DND-41 (cell line): ENCODE measurements around the gene CD300A.

ENCODE experiments used
- CTCF ChIP-seq: IDR thresholded peaks from 2 replicates; pipeline ENCODE4 v1.5.1; 2012; ENCODE audit warnings: borderline replicate concordance, low read length, moderate library complexity, mild to moderate bottlenecking; ENCODE audit not compliant: poor library complexity, severe bottlenecking; ENCODE audit errors: extremely low read depth
- EZH2 ChIP-seq: IDR thresholded peaks from 3 replicates; pipeline ENCODE4 v1.6.1; 2012; ENCODE audit warnings: borderline replicate concordance, low read depth, mild to moderate bottlenecking, moderate library complexity, low read length, inconsistent platforms; ENCODE audit not compliant: severe bottlenecking

GRCh38 chr17:74433421-74434121 lies 32.9 kb upstream of the CD300A start:
- TF ChIP-seq CTCF, result no peak
- no peak for TF ChIP-seq EZH2
